ENCODE results near the gene RGMA.
"Not testable (repeated sequence)": the region's sequence is repeated elsewhere in the genome, so short reads cannot be mapped to it uniquely, and the experiment has no call there.

The RGMA gene

DNA sequence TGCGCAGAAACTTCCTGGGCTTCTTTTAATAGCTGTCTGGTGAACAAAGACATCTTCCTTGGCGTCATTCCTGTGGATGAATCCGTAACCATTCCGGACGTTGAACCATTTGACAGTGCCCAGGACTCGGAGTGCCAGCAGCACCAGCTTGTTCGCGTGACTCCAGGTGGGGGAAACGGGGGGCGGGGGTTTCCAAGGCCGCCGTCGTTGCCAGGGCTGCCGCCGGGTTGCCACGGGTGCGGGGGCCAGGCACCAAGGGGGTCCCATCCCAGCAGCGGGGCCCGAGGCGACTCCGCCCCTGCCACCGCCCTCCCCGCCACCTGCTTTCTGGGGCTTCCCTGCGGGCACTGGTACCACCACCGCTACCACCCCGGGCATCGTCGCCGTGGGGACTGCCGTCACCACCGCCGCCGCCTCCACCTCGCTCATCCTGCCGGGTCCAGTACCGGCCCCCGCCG is 22.8 kb downstream of the RGMA start:
- DNase-seq, result no peak

DNA sequence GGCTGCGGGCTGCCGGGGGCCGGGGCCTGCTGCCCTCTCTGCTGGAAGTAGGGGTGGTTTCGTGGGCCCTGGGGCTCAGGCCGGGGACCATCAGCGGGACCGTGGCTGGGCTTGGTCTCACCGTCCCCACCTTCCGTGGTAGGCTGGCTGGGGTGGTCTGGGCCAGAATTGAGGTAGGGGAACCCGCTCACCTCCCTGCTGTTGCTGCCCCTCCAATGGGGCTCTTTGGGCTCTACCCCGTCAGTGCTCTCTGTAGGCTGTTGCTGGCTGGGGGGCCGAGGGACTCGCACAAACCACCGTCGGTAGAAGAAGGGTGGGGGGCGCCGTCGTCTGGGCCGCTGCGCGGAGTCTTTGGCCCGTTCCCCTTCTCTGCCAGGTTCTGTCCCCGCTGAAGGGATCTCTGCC is 23.4 kb downstream of the RGMA start:
- no peak for DNase-seq

DNA sequence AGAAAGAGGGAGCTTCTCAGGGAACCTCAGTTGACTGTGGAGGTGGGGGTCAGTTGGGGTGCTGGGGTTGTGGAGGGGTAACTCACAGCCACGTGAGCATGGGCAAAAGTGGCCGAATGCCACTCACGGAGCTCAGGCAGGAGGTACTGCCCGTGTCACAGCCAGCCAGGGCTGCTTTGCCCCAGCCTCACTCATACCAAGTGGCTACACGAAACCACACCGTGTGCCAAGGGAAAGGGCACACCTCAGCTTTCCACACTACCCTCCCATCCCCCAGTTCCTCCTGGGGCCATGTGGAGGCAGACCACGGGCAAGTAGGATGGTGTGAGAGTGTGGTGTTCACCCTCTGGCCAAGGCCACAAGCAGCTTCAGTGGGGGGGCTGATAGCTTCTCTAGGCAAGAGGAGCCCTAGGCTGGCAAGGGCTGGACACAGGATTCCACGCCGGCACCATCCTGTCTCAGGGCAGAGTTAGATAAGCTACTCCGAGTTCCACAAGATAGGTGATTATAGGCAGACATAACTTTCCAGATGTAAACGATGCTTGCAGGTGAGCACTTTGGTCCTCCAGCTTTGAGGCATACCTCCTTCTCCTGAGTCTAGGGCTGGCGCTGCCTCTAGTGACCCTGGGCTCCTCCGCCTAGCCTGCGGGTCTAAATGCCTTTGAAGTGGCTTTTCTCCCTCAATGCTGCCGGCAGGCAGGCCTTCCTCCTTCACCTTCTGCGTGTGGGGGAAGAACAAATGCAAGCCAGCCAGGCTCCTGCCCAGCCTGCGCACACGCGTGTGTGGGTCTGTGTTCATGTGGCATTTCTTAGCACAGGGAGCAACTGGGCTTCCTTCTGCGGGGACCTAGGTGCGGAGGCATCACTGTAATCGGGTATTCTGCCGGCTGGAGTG is 25.0 kb downstream of the RGMA start:
- DNase-seq, result no peak

DNA sequence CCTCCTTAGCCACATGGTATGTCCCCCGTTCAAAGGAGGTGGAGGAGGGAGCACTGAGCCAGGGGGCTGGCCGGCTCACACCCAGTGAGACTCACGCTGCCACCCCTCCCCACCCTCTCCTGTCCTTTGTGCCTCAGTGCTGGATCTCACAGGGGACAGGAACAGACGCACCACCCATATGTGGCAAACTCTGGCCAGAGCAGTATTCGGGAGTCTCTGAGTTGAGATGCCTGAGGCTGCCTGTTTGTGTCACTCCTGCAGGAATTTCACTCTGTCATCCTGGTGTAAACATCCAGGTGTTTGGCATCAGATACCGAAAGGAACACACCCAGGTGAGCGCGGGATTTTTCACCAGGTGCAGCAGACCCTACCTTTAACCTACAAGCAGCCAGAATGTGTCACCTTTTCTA is 25.7 kb downstream of the RGMA start:
- DNase-seq, result no peak

GRCh38 chr15:93062628-93063261 is 26.3 kb downstream of the RGMA start:
- DNase-seq, result not testable (repeated sequence)

DNA sequence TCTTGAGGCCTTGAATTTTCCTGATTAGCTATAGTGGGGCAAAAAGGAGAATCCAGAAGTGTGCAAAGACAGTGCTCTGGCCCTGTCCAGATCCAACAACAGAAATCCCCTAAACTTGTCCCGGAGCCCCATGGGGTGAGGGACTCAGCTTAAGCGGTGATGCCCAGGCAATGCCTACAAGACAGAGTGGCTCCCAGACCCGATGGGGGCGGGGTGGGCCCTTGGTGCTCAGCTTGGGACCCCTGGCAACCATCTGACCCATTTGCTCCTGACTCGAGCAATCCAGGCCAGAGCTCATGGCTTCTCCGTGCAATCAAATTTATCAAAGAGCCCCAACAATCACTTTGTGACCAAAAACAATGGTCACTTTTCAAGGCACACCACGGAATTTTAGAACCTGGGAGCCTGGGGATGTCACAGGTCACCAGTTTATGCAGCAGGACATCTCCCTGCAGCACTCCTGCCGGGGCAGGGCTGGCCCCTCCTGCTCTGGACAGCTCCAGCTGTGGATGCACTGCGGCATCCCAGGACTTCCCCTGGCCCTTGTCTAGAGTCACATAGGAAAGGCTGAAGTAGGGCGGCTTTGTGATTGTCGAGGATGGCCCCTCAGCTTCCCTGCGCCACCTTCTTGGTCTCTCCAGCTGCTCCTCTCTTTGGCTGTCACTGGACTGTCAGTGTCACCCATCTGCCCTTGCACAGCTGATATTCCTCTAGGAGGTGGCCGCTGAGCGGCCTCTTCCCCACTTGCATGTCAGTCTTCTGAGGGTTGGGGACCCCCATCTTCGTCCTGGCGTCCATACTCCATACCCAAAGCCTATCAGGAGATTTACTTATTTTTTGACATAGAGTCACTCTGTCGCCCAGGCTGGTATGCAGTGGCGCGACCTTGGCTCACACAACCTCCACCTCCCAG is 28.4 kb downstream of the RGMA start:
- no peak for DNase-seq

- no peak for DNase-seq
These were observed 29.6 kb downstream of the RGMA start for GRCh38 chr15:93059442-93059841.

DNA sequence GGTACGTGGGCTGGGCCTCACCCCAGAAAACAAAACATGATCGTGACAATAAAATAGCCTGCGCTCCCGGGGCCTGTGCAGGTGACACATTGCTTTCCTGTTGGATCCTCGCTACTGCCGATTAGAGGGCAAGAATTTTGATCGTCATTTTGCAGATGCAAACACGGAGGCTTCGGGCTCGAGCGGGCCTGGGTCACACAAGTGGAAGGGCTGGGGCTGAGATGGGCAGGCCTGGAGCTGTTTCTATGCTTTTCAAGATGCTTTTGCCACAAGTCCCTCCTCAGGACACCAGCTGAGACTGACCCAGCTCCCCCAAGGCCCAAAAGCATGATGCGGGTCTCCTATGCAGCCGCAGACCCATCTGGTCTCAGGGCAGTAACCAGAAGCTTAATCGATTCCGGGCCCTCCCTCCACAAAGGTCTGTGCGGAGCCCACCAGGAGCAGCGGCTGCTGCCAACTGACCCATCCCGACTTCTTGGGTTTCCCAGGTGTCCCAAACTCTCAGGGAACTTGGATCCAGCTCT is 30.0 kb downstream of the RGMA start:
- no peak for DNase-seq

DNA sequence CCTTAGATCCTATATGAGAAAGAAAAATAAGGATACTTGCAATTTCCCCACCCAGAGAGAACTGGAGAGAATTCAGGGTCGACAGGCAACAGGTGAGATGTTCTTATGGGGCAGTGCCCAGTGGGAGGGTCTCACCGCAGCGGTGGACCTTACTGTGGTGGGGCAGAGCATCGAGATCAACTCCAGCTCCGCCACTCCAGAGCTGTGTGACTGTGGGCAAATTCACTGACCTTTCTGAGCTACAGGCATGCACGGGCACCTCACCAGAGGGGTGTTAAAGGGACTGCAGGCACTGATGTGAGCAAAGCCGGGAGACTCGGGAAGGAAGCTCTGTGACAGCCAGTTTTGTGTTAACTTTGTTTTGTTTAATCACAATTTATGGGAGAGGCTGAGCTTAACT is 30.9 kb downstream of the RGMA start:
- no peak for DNase-seq

DNA sequence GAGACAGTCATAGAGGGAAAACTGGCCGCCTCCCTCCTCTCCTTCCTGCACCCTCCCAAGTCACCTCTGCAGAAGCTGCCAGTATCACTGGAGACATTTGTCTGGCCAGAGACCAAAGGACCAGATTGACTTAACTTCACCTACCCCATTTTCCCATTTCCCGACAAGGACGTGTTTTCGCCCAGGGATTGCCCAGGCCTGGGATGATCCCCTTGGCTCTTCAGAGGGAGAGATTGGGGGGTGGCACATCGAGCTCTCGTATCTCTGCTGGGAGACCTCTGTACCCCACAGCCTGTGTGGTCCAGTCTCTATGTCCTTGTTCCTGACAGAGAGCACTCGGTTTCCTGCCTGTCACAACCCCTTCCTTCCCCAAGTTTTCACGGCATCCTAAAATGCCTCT is 31.4 kb downstream of the RGMA start:
- DNase-seq, result no peak

DNA sequence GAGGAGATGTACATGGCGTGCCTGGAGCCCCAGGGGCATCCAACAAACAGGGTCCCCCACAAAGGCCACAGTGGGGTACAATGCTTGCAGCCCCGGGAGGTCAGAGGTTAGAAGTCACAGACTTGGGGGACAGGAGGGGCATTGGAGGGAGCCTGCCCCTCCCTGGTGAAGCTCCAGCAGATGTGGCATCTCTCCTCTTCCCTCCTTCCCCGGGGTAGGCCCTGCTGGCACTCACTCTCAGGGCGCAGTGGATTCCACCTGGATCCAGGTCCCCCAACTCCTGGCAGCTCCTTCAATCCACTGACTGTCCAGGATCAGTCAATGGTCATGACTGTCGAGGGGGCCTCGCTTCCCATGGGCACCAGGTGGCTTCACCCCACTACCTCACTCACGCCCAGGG is 32.2 kb downstream of the RGMA start:
- DNase-seq, result no peak

DNA sequence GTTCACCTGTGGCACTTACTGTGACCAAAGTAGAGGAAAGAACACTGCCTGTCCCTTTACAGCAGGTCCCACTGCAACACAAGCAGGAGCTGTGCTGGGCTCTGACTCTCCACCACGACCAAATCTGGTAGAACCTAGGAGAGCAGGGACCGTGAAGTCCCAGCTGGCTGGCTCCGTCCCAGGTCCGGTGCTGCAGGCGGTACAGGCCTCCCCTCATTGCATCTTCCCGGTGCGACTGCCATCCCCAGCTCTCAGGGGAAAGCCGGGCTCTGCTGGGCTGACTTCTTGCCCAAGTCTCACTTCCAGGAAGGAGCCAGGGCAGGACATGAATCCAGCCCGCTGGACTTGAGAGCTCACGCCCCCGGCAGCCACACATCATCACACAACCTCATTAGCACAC is 33.8 kb downstream of the RGMA start:
- DNase-seq, result no peak

DNA sequence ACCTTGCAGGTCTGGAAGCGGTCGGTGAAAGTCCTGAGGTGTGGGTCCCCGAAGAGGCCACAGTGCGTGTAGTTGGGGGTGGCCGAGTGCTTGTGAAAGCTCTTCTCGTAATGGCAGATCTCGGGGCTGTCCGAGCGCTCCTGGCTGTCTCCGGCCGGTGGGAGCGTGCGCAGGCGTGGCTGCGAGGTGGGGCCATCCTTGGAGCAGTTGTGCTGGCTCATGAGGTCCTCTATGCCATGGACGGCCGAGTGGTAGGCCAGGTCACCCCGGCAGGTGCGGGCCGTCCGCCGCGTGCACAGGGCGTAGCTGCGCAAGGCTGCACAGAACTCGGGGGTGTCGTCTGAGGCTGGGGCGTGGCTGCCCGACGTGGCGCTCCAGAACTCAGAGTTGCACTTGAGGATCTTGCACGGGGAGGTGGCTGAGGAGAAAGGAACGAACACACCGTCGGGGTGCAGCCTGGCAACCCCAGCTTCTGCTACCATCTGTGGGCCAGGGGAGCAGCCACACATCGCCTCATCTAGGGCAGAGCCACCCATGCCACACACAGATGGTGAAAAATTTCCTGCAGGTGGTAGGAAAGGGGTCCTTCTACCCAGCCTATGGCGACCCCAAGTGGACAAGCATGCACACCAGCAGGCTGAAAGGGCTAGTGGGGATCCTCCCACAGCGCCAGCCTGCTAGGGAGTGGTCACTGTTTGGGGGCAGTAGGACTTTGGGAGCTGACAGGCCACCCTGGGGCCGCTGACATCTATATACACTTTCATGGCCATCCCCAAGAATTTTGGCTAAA is 36.7 kb downstream of the RGMA start:
- DNase-seq, result no peak

DNA sequence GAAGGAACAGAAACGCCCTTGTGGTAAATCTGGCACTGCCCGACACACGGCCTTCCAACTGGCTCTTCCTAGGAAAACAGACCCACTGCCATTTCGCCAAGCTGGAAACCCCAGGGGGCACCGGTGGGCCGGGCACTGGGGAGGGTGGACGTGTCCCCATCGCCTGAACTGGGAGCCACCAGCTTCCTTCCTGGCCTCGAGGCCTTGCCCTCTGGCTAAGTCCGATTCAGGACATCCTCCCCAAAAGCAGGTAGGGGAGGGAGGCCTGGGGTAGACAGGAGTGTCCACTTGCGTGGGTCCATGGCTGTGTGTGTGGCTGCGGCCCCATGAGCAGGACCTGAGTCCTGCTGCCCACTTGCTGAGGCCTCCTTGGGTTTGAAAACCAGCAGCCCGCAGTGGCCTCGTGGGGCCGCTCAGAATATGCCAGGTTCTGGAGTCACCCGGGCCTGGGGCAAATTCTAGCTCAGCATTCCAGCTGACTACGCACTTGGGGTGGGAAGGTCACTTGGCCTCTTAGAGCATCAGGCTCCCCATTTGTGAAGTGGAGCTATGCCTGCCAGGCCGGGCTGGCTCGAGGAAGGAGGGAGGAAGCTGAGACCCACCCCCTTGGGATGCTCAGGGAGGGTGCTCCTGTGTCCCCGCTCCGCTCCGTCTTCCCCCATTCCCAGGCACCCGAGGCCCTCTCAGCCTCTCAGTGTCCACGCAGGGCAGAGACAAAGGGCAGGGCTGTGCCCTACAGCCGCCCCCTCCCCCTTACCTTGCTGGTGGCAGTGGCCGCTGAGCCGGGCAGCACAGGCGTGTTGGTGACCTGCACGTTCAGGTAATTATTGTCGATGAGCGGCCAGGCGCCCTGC is 37.5 kb downstream of the RGMA start:
- DNase-seq, result no peak

- no peak for DNase-seq
These were observed 38.4 kb downstream of the RGMA start for GRCh38 chr15:93050648-93051047.

DNA sequence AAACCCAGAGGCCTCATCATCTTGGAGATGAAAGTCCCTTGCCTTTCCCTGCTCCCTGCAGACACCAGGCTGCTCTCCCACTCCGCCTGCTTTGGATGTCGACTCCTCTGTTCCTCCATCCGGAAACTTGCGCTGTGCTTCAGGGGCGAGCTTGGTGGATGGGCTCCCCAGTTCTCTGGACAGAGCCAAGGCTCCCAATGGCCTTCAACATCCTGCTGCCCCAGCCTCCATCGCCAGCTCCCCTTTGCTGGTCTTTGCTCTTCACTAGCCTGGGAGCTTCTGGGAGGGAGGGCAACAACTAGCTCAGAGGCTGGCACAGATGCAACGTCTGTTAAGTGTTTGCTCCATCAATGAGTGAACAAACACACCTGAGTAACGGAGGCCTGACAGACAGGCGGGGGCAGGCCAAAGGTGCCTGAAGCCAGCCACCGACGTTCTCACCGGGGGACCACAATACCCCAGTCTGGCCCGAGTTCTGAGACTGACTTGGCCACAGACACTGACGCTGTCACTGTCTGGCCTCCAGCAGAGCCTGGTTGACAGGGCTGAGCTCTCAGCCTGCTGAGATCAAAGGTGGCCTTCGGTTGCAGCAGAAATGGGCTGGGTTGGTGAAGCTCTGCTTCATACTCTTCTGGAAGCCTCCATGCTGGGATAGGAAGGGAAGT is 39.0 kb downstream of the RGMA start:
- DNase-seq, result no peak

DNA sequence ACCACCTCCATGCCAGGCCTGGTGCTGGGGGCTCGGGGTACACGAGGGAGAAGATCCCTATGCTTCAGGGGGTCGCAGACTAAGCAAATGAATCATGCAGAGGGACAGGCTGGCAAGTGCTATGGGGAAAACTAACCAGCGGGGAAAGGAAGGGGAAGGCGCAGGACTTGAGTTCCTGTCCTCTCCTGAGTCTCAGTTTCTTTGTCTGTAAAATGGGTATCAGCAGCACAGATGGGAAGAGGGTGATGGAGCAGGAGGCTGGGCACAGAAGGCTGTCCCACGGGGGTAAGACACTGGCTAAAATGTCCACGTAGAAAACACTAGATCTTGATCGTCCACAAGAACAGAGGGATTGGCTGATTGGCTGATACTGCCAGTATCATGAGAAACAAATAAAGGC is 39.8 kb downstream of the RGMA start:
- no peak for DNase-seq

GRCh38 chr15:93048759-93049161 is 40.3 kb downstream of the RGMA start:
- no peak for DNase-seq

GRCh38 chr15:93048426-93048721 is 40.6 kb downstream of the RGMA start:
- no peak for DNase-seq

DNA sequence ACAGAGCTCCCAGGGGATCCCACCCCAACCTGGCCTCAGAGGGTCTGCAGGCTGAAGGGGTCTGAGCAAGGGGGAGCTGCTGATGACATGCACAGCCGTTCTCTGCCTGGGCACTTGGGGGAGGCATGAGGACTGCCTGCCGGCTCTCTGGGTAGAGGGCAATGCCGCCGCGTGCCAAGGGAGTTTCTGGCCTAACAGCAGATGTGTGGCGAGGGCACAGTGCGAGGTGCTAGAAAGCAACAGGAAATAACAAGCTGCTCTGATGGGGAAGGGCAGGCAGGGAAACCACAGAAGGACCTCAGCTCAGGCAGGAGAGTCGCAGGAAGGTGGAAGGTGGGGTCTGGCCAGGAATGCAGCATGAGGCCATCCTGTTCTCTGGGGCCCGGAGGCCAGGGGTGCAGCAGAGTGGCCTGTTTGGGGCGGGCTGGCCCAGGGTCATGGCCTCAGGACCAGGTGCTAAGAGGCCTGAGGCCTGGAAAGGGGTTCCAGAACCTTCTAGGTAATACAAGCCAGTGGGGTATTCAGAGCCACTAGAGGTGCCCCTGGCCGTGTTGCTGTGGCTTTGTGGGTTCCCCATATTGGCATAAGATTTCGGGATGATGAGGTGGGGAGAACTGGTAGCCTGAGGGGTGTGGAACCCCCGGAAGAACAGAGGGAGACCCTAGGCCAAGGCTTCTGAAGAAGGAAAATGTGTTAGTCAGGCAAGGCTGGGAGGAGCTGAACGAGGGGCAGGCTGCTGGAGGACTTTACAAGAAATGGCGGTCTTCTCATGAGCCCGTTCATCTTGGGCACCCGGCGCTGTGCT is 41.2 kb downstream of the RGMA start:
- DNase-seq, result no peak

Data from activated CD4-positive, alpha-beta T cell treated with anti-CD3 and anti-CD28 coated beads for 4 hours (primary cell).